ENCODE results near the gene RFLNA. TPM values are rescaled to one million over a fixed set of nuclear protein-coding genes. Genes with fewer than 3 reads are reported as not detected.

Gene RFLNA
- total and polyA plus RNA-seq, 3 experiments from 2014 or later = not detected

- H3K27me3 Mint-ChIP-seq = peaks cover 0 to 1% of the 10 kb centered on the region in 2 donors
- H3K27ac Mint-ChIP-seq = no peak overlapping the region
- CTCF ChIA-PET = interaction anchor here (1.0 kb wide), 1 partner anchor 422 kb away, joined by 3 read pairs; no protein-coding TSS in a partner anchor
Measured at GRCh38 chr12:124344526-124344925, 49.6 kb downstream of the RFLNA start.

GRCh38 chr12:124345795-124346194, 50.9 kb downstream of the RFLNA start:
- H3K4me3 ChIP-seq (ENCODE audit: low read length) = no peak overlapping the region
- POLR2A ChIA-PET = no interaction called here
- peaks cover 28% of the 10 kb centered on the region for H3K36me3 ChIP-seq (ENCODE audit: insufficient read depth, low read length)
- peaks cover 0 to 1% of the 10 kb centered on the region in 2 donors for H3K27me3 Mint-ChIP-seq
- no peaks in the 10 kb centered on the region for H3K4me1 Mint-ChIP-seq
- no peak overlapping the region for H3K4me3 Mint-ChIP-seq
- H3K9me3 Mint-ChIP-seq = no peaks in the 10 kb centered on the region
- no peak for DNase-seq
- CTCF ChIA-PET = interaction anchor here (1.2 kb wide), 1 partner anchor 426 kb away, joined by 3 read pairs; no protein-coding TSS in a partner anchor
- H3K27ac Mint-ChIP-seq = peak overlapping the region in 1 of 8 donors; percentile 75
- no peaks in the 10 kb centered on the region for H3K9me3 ChIP-seq (ENCODE audit: low read length)
- no peak overlapping the region for H3K27ac ChIP-seq (ENCODE audit: low read depth, low read length)
- no peaks in the 10 kb centered on the region for H3K27me3 ChIP-seq (ENCODE audit: insufficient read depth, low read length, poor library complexity, severe bottlenecking)
- no peaks in the 10 kb centered on the region for H3K4me1 ChIP-seq (ENCODE audit: insufficient read depth, low read length)
- H3K36me3 Mint-ChIP-seq = peaks cover 0 to 84% (median 14%) of the 10 kb centered on the region in 3 donors

More at GRCh38 chr12:124344526-124344925, 49.6 kb downstream of the RFLNA start:
- Histone ChIP-seq H3K27ac (ENCODE audit: low read depth, low read length) (no peak overlapping the region), H3K36me3 (ENCODE audit: insufficient read depth, low read length) (peaks cover 24% of the 10 kb centered on the region), H3K27me3 (ENCODE audit: insufficient read depth, low read length, poor library complexity, severe bottlenecking) (no peaks in the 10 kb centered on the region), H3K4me3 (ENCODE audit: low read length) (no peak overlapping the region), H3K4me1 (ENCODE audit: insufficient read depth, low read length) (no peaks in the 10 kb centered on the region), H3K9me3 (ENCODE audit: low read length) (no peaks in the 10 kb centered on the region)
- Mint-ChIP-seq H3K4me3 (no peak overlapping the region), H3K4me1 (no peaks in the 10 kb centered on the region), H3K36me3 (peaks cover 0 to 82% (median 13%) of the 10 kb centered on the region in 3 donors), H3K9me3 (no peaks in the 10 kb centered on the region)
- no peak for DNase-seq
- POLR2A ChIA-PET = no interaction called here

- H3K27ac ChIP-seq (ENCODE audit: low read depth, low read length) = no peak overlapping the region
- H3K27ac Mint-ChIP-seq = no peak overlapping the region
- POLR2A ChIA-PET = no interaction called here
- peaks cover 34% of the 10 kb centered on the region for H3K36me3 ChIP-seq (ENCODE audit: insufficient read depth, low read length)
- CTCF ChIA-PET = interaction anchor here (0.8 to 1.4 kb wide), 7 partner anchors 10 to 425 kb away, joined by 3 to 8 read pairs (median 4); no protein-coding TSS in a partner anchor
- H3K9me3 ChIP-seq (ENCODE audit: low read length) = no peaks in the 10 kb centered on the region
- peaks cover 0 to 1% of the 10 kb centered on the region in 2 donors for H3K27me3 Mint-ChIP-seq
- no peak overlapping the region for H3K4me3 Mint-ChIP-seq
- peaks cover 0 to 83% (median 13%) of the 10 kb centered on the region in 3 donors for H3K36me3 Mint-ChIP-seq
- H3K4me3 ChIP-seq (ENCODE audit: low read length) = no peak overlapping the region
- no peaks in the 10 kb centered on the region for H3K9me3 Mint-ChIP-seq
- no peak for DNase-seq
- H3K4me1 Mint-ChIP-seq = no peaks in the 10 kb centered on the region
- no peaks in the 10 kb centered on the region for H3K27me3 ChIP-seq (ENCODE audit: insufficient read depth, low read length, poor library complexity, severe bottlenecking)
- no peaks in the 10 kb centered on the region for H3K4me1 ChIP-seq (ENCODE audit: insufficient read depth, low read length)
Measured at GRCh38 chr12:124346425-124347168, 51.7 kb downstream of the RFLNA start.

GRCh38 chr12:124347335-124347734, 52.4 kb downstream of the RFLNA start:
- Mint-ChIP-seq H3K36me3 (peaks cover 0 to 85% (median 13%) of the 10 kb centered on the region in 3 donors), H3K4me3 (no peak overlapping the region), H3K9me3 (no peaks in the 10 kb centered on the region), H3K4me1 (no peaks in the 10 kb centered on the region), H3K27me3 (peaks cover 0 to 1% of the 10 kb centered on the region in 2 donors), H3K27ac (no peak overlapping the region)
- Histone ChIP-seq H3K27me3 (ENCODE audit: insufficient read depth, low read length, poor library complexity, severe bottlenecking) (no peaks in the 10 kb centered on the region), H3K36me3 (ENCODE audit: insufficient read depth, low read length) (peaks cover 34% of the 10 kb centered on the region), H3K27ac (ENCODE audit: low read depth, low read length) (no peak overlapping the region), H3K4me1 (ENCODE audit: insufficient read depth, low read length) (no peaks in the 10 kb centered on the region), H3K9me3 (ENCODE audit: low read length) (no peaks in the 10 kb centered on the region), H3K4me3 (ENCODE audit: low read length) (no peak overlapping the region)
- no peak for DNase-seq
- ChIA-PET POLR2A (no interaction called here), CTCF (interaction anchor here (0.8 to 1.4 kb wide), 7 partner anchors 9 to 421 kb away, joined by 3 to 8 read pairs (median 4); no protein-coding TSS in a partner anchor)

- H3K27me3 ChIP-seq (ENCODE audit: insufficient read depth, low read length, poor library complexity, severe bottlenecking) = no peaks in the 10 kb centered on the region
- Mint-ChIP-seq H3K4me3 (no peak overlapping the region), H3K4me1 (no peaks in the 10 kb centered on the region), H3K27ac (peak overlapping the region in 1 of 8 donors; percentile 73), H3K9me3 (no peaks in the 10 kb centered on the region), H3K36me3 (peaks cover 0 to 85% (median 12%) of the 10 kb centered on the region in 3 donors), H3K27me3 (peaks cover 0 to 1% of the 10 kb centered on the region in 2 donors)
- no peak overlapping the region for H3K27ac ChIP-seq (ENCODE audit: low read depth, low read length)
- ChIA-PET CTCF (interaction anchor here (0.6 to 1.4 kb wide), 10 partner anchors 8 to 422 kb away, joined by 3 to 9 read pairs (median 4); no protein-coding TSS in a partner anchor), POLR2A (no interaction called here)
- H3K4me1 ChIP-seq (ENCODE audit: insufficient read depth, low read length) = no peaks in the 10 kb centered on the region
- no peaks in the 10 kb centered on the region for H3K9me3 ChIP-seq (ENCODE audit: low read length)
- DNase-seq = peak in 2 of 5 donors; percentile 8 to 9
- peaks cover 33% of the 10 kb centered on the region for H3K36me3 ChIP-seq (ENCODE audit: insufficient read depth, low read length)
- H3K4me3 ChIP-seq (ENCODE audit: low read length) = no peak overlapping the region
Measured at GRCh38 chr12:124347805-124348658, 53.1 kb downstream of the RFLNA start.

GRCh38 chr12:124348659-124349380, 53.9 kb downstream of the RFLNA start:
- Histone ChIP-seq H3K27me3 (ENCODE audit: insufficient read depth, low read length, poor library complexity, severe bottlenecking) (no peaks in the 10 kb centered on the region), H3K4me1 (ENCODE audit: insufficient read depth, low read length) (no peaks in the 10 kb centered on the region), H3K9me3 (ENCODE audit: low read length) (no peaks in the 10 kb centered on the region), H3K27ac (ENCODE audit: low read depth, low read length) (no peak overlapping the region), H3K4me3 (ENCODE audit: low read length) (no peak overlapping the region), H3K36me3 (ENCODE audit: insufficient read depth, low read length) (peaks cover 36% of the 10 kb centered on the region)
- CTCF ChIA-PET = interaction anchor here (0.6 to 1.3 kb wide), 5 partner anchors 14 to 422 kb away, joined by 3 to 9 read pairs (median 3); no protein-coding TSS in a partner anchor
- Mint-ChIP-seq H3K9me3 (no peaks in the 10 kb centered on the region), H3K4me1 (no peaks in the 10 kb centered on the region), H3K27me3 (peaks cover 0 to 3% of the 10 kb centered on the region in 2 donors), H3K27ac (peak overlapping the region in 1 of 8 donors; percentile 73), H3K4me3 (no peak overlapping the region), H3K36me3 (peaks cover 0 to 86% (median 9%) of the 10 kb centered on the region in 3 donors)
- no peak for DNase-seq
- POLR2A ChIA-PET = no interaction called here

- H3K4me1 Mint-ChIP-seq = no peaks in the 10 kb centered on the region
- no peak overlapping the region for H3K4me3 ChIP-seq (ENCODE audit: low read length)
- H3K4me1 ChIP-seq (ENCODE audit: insufficient read depth, low read length) = no peaks in the 10 kb centered on the region
- no peak overlapping the region for H3K27ac Mint-ChIP-seq
- peaks cover 0 to 82% (median 5%) of the 10 kb centered on the region in 3 donors for H3K36me3 Mint-ChIP-seq
- POLR2A ChIA-PET = no interaction called here
- no peaks in the 10 kb centered on the region for H3K9me3 Mint-ChIP-seq
- DNase-seq = no peak
- no peaks in the 10 kb centered on the region for H3K9me3 ChIP-seq (ENCODE audit: low read length)
- no peak overlapping the region for H3K27ac ChIP-seq (ENCODE audit: low read depth, low read length)
- CTCF ChIA-PET = interaction anchor here (0.9 to 1.2 kb wide), 2 partner anchors 31 to 421 kb away, joined by 3 read pairs; no protein-coding TSS in a partner anchor
- peaks cover 0 to 3% of the 10 kb centered on the region in 2 donors for H3K27me3 Mint-ChIP-seq
- H3K36me3 ChIP-seq (ENCODE audit: insufficient read depth, low read length) = peaks cover 36% of the 10 kb centered on the region
- H3K4me3 Mint-ChIP-seq = no peak overlapping the region
- no peaks in the 10 kb centered on the region for H3K27me3 ChIP-seq (ENCODE audit: insufficient read depth, low read length, poor library complexity, severe bottlenecking)
Measured at GRCh38 chr12:124350491-124350890, 55.6 kb downstream of the RFLNA start.
